OCI-LY7 (cell line): ENCODE results near the gene MAP1B. TPM values are rescaled to one million over a fixed set of nuclear protein-coding genes. Genes with fewer than 3 reads are reported as not detected.

Source experiments
- BruUV-seq: library from RNA; stranded (reverse); fragments of 400-500 nt; replicated peaks from 2 replicates; lab custom pipeline; 2021; lab: Mats Ljungman, UMichigan
- CTCF ChIA-PET: fragments of 300-600 bp; sonication (Branson Sonifier 250); formaldehyde crosslinking; loops from one replicate; lab custom pipeline; 2022; ENCODE audit warnings: antibody characterized with exemption; ENCODE audit not compliant: unreplicated experiment; lab: Charles Lee
- POLR2A ChIA-PET: fragments of 300-600 bp; sonication (Branson Sonifier 250); formaldehyde crosslinking; loops from one replicate; lab custom pipeline; 2022; ENCODE audit warnings: antibody characterized with exemption; lab: Charles Lee
- DNase-seq: peaks from one replicate; pipeline ENCODE4 v3.0.0-alpha.2; 2015; ENCODE audit warnings: low spot score
- H2AFZ ChIP-seq: fragments of 200-600 bp; sonication (generic), shearing (Covaris generic); 2 replicates; pipeline ENCODE4 v1.6.1; 2014; ENCODE audit warnings: mild to moderate bottlenecking, antibody characterized with exemption, low read length, moderate library complexity
- H3K27ac ChIP-seq: fragments of 200-600 bp; sonication (generic); 2 replicates; pipeline ENCODE4 v1.5.1; 2014; ENCODE audit warnings: mixed run types, low read depth, mild to moderate bottlenecking, moderate library complexity, low read length, inconsistent platforms; ENCODE audit not compliant: poor library complexity, severe bottlenecking
- H3K36me3 ChIP-seq: fragments of 200-600 bp; sonication (generic); 2 replicates; pipeline ENCODE4 v1.6.1; 2014; ENCODE audit warnings: mild to moderate bottlenecking, antibody characterized with exemption, low read length, moderate library complexity, mixed read lengths; ENCODE audit not compliant: insufficient read depth
- H3K4me1 ChIP-seq: fragments of 200-600 bp; sonication (generic); 2 replicates; pipeline ENCODE4 v1.5.1; 2014; ENCODE audit warnings: mild to moderate bottlenecking, low read length; ENCODE audit not compliant: insufficient read depth, poor library complexity, severe bottlenecking
- H3K4me2 ChIP-seq: fragments of 200-600 bp; sonication (generic); 2 replicates; pipeline ENCODE4 v1.6.1; 2014; ENCODE audit warnings: mild to moderate bottlenecking, low read length
- H3K4me3 ChIP-seq: fragments of 200-600 bp; sonication (generic); 2 replicates; pipeline ENCODE4 v1.5.1; 2014; ENCODE audit warnings: mild to moderate bottlenecking, low read depth, low read length; ENCODE audit not compliant: poor library complexity, severe bottlenecking
- H3K79me2 ChIP-seq: fragments of 200-600 bp; sonication (generic); 2 replicates; pipeline ENCODE4 v1.6.1; 2016; ENCODE audit warnings: low read depth, mild to moderate bottlenecking, low read length, moderate library complexity, mixed read lengths; ENCODE audit not compliant: insufficient read depth
- H3K9me2 ChIP-seq: fragments of 200-600 bp; sonication (generic); 2 replicates; pipeline ENCODE4 v1.6.1; 2016; ENCODE audit warnings: mild to moderate bottlenecking, low read length, mixed read lengths; ENCODE audit not compliant: insufficient read depth
- H3K9me3 ChIP-seq: fragments of 200-600 bp; sonication (generic); 2 replicates; pipeline ENCODE4 v1.6.1; 2014; ENCODE audit warnings: mild to moderate bottlenecking, mixed run types, low read length, mixed read lengths
- H4K20me1 ChIP-seq: fragments of 200-600 bp; sonication (generic); 2 replicates; pipeline ENCODE4 v1.6.1; 2014; ENCODE audit warnings: mild to moderate bottlenecking, antibody characterized with exemption, low read length, moderate library complexity, mixed read lengths; ENCODE audit not compliant: insufficient read depth
- EZH2phosphoT487 ChIP-seq: fragments of 200-600 bp; sonication (generic); IDR thresholded peaks from 2 replicates; pipeline ENCODE4 v1.6.1; 2018; ENCODE audit warnings: low read depth, borderline replicate concordance, mild to moderate bottlenecking, mixed run types, antibody characterized with exemption, low read length, moderate library complexity, mixed read lengths
- intact Hi-C: fragments of 100-400 bp; cut with micrococcal nuclease; formaldehyde crosslinking; loops from one replicate; pipeline ENCODE4 v1.10.0; 2022; ENCODE audit not compliant: unreplicated experiment
- total RNA-seq, 2 experiments: library from RNA; depleted of rRNA in 1 of 2; stranded (reverse); fragments of >200 nt in 1 of 2; shearing (Covaris generic) in 1 of 2; gene quantifications; 2 replicates each; pipeline ENCODE4 v1.2.3, GENCODE V29; 2014 to 2022
- TF ChIP-seq, protein P1 (sequence below): fragments of 200-600 bp; sonication (generic); conservative IDR thresholded peaks from 2 replicates; pipeline ENCODE4 v1.5.1; 2014; ENCODE audit warnings: mild to moderate bottlenecking, antibody characterized with exemption, low read length, moderate library complexity, mixed read lengths

Gene MAP1B
- total RNA-seq, 2 experiments from 2014 or later: not detected

DNA sequence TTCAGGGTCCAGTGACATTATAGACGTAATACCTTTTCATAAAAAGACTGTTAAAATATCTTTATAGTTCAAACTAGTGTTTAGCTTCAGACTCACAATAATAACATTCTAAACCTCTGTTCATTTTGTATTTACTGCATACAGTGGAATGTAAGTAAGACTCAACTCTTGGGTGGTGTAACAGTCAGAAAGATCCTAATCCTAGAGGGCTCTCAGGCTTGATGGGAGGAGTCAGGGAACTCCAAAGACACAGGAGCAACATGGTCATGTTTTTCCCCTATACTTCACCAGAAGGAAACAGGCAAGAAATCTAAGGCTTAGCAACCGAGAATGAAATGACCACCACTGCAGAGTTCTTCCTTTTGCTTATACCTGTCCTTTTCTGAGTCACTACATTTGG is 130.1 kb downstream of the MAP1B start:
- no peak for DNase-seq
- Histone ChIP-seq H3K27ac (no peak overlapping the region), H3K9me2 (no peaks in the 10 kb centered on the region), H4K20me1 (peaks cover 5% of the 10 kb centered on the region; the same call in 1 of the 2 replicates), H3K79me2 (no peaks in the 10 kb centered on the region), H2AFZ (no peak overlapping the region), H3K9me3 (no peaks in the 10 kb centered on the region), H3K4me3 (no peak overlapping the region), H3K4me1 (peaks cover 16% of the 10 kb centered on the region), H3K36me3 (peaks cover 86% of the 10 kb centered on the region), H3K4me2 (no peak overlapping the region)
- ChIA-PET CTCF (no interaction called here), POLR2A (interaction anchor here (1.0 to 2.0 kb wide), 3 partner anchors 9 to 18 kb away, joined by 3 to 8 read pairs (median 4); no protein-coding TSS in a partner anchor)
- BruUV-seq: no TSS peak
- intact Hi-C loops: no loop called here
- no peak for TF ChIP-seq EZH2phosphoT487
- TF ChIP-seq, protein P1, sequence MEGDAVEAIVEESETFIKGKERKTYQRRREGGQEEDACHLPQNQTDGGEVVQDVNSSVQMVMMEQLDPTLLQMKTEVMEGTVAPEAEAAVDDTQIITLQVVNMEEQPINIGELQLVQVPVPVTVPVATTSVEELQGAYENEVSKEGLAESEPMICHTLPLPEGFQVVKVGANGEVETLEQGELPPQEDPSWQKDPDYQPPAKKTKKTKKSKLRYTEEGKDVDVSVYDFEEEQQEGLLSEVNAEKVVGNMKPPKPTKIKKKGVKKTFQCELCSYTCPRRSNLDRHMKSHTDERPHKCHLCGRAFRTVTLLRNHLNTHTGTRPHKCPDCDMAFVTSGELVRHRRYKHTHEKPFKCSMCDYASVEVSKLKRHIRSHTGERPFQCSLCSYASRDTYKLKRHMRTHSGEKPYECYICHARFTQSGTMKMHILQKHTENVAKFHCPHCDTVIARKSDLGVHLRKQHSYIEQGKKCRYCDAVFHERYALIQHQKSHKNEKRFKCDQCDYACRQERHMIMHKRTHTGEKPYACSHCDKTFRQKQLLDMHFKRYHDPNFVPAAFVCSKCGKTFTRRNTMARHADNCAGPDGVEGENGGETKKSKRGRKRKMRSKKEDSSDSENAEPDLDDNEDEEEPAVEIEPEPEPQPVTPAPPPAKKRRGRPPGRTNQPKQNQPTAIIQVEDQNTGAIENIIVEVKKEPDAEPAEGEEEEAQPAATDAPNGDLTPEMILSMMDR: no peak

DNA sequence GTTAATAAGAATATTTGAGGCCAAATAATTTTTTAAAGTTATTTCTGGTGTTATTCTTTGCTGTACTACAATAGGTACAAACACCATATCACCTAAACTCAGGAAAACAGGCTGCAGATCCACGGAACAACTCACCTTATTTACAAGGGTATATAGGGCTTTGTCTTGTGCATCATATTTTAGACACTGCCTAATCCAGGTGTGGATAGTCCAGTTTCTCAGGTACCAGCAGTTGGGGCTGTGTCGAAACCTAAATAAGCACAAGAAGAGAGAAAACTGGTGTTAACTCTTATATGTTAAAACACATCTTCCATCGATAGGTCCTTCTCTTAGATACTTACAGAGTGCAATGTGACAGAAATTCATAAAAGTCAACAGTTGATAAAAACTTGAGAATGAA is 130.6 kb downstream of the MAP1B start:
- intact Hi-C loops: no loop called here
- ChIA-PET CTCF (interaction anchor here (1.0 kb wide), 1 partner anchor 14 kb away, joined by 3 read pairs; no protein-coding TSS in a partner anchor), POLR2A (interaction anchor here (0.6 to 2.0 kb wide), 4 partner anchors 9 to 77 kb away, joined by 3 to 8 read pairs (median 4); no protein-coding TSS in a partner anchor)
- H3K4me2 ChIP-seq: no peak overlapping the region
- TF ChIP-seq EZH2phosphoT487: no peak
- TF ChIP-seq, protein P1: no peak
- DNase-seq: no peak
- peaks cover 11% of the 10 kb centered on the region for H3K4me1 ChIP-seq
- peaks cover 5% of the 10 kb centered on the region; the same call in 1 of the 2 replicates for H4K20me1 ChIP-seq
- BruUV-seq: no TSS peak
- no peak overlapping the region for H2AFZ ChIP-seq
- H3K9me3 ChIP-seq: no peaks in the 10 kb centered on the region
- no peak overlapping the region for H3K27ac ChIP-seq
- no peaks in the 10 kb centered on the region for H3K9me2 ChIP-seq
- no peak overlapping the region for H3K4me3 ChIP-seq
- peaks cover 82% of the 10 kb centered on the region for H3K36me3 ChIP-seq
- no peaks in the 10 kb centered on the region for H3K79me2 ChIP-seq
